ENCODE results near the gene SPR.
A peak's percentile ranks its signal among the peaks of the same experiment; 100 is the strongest.

SPR gene

DNA sequence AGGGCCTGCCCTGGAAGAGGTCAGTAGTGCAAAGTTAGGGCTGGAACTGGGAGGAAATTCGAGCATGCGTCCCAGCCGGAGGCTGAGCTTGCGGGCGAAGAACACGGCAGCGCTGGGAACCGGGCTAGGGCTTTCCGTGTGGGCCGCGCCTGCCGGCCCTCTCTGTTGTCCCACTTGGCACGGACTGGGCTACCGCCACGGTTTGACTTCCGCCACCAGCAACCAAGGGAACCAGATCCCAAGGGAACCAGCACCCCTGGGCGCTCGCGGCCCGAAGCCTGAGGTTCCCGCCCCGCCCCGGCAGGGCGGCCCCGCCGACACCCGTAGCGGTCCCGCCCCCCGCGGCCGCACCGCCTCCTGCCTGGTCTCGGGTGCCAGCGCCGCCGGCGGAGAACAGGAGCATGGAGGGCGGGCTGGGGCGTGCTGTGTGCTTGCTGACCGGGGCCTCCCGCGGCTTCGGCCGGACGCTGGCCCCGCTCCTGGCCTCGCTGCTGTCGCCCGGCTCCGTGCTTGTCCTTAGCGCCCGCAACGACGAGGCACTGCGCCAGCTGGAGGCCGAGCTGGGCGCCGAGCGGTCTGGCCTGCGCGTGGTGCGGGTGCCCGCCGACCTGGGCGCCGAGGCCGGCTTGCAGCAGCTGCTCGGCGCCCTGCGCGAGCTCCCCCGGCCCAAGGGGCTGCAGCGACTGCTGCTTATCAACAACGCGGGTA is at the start of gene SPR:
Gene SPR, plus strand, starts transcription at position 377 of the 708 bp plus-strand sequence. Its CDS starts 25 bp downstream, at position 402.
- DNase-seq, result peak; percentile 34 to 76

GRCh38 chr2:72840066-72840465 is 47.1 kb upstream of the SPR start:
- DNase-seq, result no peak

GRCh38 chr2:72841462-72842125 is 45.6 kb upstream of the SPR start:
- DNase-seq, result no peak

DNA sequence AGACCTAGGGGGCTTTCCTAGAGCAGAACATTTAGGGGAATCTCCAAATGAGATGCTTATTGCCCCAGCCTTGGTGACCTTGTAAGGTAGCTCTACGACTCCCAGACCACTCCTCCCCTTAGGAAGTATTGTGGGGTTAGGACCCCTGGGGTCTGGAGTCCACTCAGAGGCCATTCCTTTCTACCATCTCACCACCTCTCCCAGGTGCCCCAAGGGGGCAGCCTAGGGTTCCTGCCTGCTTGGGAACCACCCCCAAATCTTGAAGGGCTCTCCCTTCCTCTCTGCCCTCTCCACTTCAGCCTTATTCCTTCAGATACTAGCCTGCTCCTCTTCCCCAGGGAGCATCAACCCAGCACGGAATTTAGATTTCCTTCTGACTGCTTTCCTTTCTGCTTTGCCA is 43.9 kb upstream of the SPR start:
- DNase-seq, result no peak

DNA sequence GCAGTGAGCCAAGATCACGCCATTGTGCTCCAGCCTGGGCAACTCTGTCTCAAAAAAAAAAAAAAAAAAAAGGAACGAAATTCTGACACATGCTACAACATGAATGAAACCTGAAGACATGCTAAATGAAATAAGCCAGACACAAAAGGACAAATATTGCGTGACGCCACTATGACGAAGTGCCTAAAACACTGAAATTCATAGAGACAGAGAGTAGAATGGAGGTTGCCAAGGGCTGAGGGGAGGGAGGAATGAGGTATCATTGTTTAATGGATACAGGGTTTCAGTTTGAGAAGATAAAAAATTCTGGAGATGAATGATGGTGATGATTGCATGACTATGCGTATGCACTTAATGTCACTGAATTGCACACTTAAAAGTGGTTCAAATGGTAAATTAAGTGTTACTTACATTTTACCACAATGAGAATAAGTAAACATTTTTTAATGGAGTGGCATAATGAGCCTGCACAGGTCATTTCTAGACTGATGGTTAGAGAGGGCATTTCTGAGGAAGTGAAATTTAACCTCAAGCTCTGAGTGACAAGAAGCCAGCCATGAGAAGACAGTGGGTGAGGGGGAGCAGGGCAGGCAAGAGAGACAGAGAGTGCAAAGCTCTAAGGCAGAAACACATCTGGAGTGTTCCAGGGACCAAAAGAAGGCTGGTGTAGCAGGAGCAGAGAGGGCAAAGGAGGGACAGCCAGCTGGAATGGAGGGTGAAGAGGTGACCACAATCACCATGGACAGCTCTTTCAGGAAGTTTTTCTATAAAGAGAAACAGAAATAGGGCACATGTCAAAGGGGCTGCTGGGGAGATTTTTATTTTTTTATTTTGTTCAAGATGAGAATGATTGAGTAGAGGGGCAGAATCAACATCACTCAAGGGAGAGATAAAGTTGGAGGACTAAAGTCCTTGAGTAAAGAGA is 40.8 kb upstream of the SPR start:
- DNase-seq, result no peak

DNA sequence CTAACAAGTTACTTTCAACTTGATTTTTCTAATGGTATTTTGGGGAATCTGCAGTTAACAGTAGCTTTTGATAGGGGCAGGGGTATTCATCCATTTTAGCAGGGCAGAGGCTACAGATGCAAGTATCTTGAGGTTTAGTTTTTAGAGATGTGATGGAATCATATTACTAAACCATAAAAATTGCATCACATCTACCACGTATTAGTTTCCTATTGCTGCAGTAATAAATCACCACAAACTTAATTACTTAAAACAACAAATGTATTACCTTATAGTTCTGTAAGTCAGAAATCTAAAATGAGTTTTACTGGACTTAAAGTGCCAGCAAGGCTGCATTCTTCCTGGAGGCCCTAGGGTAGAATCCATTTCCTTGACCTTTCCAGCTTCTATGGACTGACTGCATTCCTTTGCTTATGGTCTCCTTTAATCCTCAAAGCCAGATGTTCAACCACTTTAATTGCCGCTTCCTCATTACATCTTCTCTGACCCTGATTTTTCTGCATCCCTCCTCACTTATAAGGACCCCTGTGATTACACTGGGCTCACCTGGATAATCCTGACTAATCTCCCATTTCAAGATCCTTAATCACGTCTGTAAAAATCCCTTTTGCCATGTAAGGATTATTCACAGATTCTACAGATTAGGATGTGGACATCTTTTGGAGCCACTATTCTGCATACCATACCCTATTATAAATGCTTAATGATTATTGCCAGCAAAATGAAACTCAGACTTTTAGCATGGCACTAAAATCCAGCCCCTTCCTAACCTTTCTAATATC is 39.5 kb upstream of the SPR start:
- no peak for DNase-seq

DNA sequence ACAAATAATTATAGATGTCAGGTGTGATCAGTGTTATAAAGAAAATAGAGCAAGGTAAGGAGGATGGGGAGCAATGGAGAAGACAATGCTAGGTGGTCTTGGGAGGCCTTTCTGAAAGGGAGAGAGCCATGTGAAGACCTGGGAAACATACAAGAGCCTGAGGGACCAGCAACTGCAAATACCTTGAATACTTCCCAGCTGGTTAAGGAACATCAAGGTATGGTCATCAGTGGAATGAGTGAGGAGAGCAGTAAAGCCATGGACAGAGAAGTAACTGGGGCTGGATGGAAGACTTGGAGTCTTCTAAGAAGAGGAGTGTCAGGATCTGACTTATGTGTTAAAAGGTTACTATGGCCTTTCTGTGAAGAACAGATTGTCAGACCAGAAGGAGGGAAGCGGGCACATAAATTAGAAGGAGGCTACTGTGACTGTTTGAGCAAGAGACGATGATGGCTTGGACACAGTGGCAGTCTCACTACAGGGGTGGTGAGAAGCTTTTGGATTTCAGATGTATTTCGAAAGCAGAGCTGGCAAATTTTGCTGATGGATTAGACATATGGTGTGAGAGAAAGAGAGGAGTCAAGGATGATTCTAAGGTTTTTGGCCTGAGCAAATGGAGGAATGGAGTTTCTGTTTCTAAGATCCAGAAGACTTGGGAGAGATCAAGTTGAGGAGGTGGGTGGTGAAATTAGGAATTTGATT is 38.6 kb upstream of the SPR start:
- DNase-seq, result no peak

GRCh38 chr2:72849138-72849462 is 38.1 kb upstream of the SPR start:
- no peak for DNase-seq

GRCh38 chr2:72851333-72851732 is 35.9 kb upstream of the SPR start:
- no peak for DNase-seq

GRCh38 chr2:72859831-72860262 is 27.4 kb upstream of the SPR start:
- peak; percentile 46 to 62 for DNase-seq

DNA sequence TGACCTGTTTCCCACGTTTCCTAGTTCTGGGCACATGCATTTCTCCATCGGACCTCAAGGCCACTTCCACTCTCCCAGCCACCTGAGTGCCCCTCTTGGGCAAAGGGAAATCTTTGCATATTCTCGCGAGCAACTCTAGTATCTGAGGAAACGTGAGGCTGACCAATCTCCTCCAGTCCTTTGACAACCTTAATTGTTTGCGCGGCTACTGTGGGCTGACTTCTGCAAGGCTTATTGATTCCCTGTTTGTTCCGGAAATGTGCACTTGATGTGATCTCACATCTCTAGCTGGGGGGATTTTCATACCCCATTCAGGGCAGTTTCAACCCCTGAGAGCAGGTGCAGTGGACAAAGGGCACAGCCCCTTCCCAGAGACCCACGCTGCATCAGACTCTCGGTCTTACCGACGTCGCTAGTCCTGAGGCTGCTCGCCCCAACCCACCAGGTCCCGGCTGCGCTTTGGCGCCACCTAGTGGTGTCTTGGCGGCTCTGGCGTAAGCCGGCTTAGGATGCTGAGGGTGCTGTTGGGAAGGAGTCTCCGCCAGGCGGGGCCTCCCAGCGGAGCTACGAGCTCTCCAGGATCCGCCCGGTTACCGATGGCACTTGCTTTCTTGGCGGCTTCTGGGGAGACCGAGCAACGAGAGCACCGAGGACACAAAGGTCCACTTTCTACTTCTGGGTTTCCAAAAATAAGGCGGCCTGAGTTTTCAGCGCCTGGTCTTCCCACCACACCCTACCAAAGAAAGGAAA is 24.8 kb upstream of the SPR start:
- DNase-seq, result peak; percentile 82 to 85

DNA sequence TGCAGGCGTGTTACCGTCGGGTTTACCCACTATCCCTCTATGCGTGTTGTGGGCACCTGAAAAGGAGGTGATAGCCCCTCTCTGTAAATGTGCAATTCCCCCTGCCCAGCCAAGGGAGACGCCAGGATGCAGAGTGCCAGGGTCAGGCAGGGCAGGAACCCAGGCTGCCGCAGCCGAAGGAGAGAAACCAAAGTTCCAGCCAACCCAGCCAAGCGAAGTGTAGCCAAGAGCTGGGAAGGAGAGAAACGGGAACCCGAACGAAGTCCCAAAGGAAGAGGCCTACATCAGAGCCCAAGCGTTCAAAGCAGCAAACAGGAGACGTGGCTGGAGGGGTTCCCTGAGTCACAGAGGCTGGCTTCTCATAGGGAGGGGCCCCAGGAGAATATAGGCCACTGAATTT is 24.2 kb upstream of the SPR start:
- DNase-seq, result no peak

DNA sequence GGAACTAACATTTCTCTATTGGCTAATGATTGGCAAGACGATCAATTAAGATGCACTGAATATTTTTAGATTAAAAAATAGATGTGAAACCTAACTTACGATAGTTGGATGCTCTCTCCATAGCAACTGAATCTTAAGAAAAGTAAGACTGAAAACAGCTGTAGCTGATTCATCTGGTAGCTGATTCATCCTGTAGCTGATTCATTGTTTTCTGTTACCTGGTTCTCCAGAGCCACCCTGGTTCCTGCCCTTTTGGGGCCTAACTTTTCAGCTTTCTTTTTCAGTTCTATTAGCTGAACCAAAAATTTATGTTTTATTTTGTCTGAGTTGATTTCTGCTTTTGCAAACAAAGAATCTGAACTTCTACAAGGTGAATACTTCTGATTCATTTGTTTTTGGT is 22.7 kb upstream of the SPR start:
- no peak for DNase-seq

- no peak for DNase-seq
Measured at GRCh38 chr2:72871060-72871459, 16.1 kb upstream of the SPR start.

DNA sequence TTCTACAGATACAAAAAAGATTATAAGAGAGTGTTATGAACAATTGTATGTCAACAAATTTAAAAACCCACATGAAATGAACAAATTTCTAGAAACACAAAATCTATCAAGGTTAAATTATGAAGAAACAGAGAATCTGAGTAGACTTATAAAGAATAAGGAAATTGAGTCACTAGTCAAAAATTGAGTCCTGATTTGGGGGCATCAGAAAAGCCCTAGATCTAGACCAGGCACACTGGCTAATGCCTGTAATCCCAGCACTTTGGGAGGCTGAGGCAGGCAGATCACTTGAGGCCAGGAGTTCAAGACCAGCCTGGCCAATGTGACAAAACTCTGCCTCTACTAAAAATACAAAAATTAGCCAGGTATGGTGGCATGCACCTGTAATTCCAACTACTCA is 15.3 kb upstream of the SPR start:
- no peak for DNase-seq

- no peak for DNase-seq
Measured at GRCh38 chr2:72883356-72883962, 3.7 kb upstream of the SPR start.

DNA sequence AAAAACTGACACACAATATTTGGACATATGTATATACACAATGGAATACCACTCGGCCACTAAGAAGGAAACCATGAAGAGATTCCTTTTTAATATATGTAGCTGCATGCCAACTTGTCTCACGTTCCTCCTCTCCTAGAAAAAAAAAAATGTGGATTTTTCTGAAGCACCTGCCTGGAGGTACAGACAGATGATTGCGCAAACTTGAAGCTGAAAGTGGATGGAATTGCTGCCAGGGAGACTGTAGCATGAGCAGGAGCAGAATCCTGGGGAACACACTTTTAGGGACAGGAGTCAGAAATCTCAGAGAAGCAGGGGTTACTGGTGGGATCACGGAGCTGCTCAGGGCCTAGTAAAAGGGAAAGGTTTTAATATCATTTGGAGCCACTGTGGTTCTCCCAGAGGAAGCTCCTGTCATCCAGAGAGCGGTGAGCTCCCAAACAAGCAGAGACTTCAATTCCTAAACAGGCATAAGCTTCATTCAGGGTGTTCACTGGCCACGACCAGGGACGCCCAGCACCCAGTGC is 640 bp upstream of the SPR start:
- no peak for DNase-seq

DNA sequence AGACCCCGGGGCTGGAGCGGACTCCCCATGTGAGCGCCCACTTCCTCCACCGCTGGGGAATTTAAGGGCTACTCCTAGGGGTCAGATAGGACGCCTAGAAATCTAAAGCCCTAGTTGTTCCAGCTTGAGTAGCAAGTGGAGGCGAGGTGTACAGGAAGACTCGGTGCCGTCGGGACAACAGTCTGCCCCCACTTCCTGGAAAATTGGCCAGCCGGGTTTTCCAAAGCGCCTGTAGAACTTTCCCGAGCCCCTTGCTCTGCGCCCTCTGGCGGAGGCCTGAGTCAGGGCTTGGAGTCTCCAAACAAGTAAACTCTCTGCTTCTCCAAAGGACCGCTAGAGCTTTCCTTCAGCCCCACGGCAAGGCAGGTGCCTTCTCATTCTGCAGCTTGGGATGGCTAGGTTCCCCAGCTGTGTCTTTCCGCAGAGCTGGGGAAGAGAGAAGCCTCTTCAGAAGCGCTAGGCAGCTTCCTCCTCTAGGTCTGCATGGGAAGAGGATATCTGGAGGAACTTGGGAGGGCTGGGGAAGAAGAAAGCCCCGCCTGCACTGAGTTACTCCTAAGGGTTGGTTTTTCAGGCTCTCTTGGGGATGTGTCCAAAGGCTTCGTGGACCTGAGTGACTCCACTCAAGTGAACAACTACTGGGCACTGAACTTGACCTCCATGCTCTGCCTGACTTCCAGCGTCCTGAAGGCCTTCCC is 681 bp downstream of the SPR start:
- peak; percentile 75 to 78 for DNase-seq

DNA sequence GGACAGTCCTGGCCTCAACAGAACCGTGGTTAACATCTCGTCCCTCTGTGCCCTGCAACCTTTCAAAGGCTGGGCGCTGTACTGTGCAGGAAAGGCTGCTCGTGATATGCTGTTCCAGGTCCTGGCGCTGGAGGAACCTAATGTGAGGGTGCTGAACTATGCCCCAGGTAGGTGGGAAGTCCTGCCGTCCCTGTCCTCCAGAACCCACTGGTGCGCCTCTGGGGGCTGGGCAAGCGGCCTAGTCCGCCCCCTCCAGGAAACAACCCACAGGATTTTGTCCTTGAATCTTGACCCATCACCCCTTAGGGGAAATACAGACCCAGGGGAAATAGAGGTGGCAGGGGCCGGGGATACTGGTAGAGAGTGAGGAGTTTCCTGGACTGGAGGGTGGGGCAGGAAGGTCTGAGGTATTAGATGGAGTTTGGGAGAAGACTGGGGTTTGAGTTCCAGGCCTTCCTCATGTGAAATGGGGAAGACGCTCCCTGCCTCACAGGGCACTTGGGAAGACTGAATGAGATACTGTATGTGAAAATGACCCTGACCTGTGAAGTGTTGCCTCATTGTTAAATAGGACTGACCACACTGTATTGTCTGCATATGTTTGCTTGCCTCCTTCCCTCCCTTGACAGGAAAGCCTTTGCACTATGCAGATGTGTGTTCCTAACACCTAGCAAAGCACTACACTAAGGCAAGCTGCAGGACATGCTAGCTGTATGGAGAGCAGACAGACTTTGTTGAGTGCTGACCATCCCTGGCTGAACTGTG is 1.4 kb downstream of the SPR start:
- DNase-seq, result no peak
